Neutrophil (primary cell): ENCODE results near the gene MUSTN1.
A peak's percentile ranks its signal among the peaks of the same experiment; 100 is the strongest.

Experiments
- H3K27ac ChIP-seq: fragments of 200-600 bp; sonication (generic); 2 replicates; pipeline ENCODE4 v1.5.1; 2016; ENCODE audit warnings: mild to moderate bottlenecking, moderate library complexity
- H3K27me3 ChIP-seq: fragments of 200-600 bp; sonication (generic); 2 replicates; pipeline ENCODE4 v1.6.0; 2016; ENCODE audit warnings: mild to moderate bottlenecking
- H3K36me3 ChIP-seq: fragments of 200-600 bp; sonication (generic); 2 replicates; pipeline ENCODE4 v1.5.1; 2017
- H3K4me1 ChIP-seq, 2 experiments: fragments of 200-600 bp in 1 of 2; sonication (generic) in 1 of 2; 1 replicate in 1 of 2; 2 replicates in 1 of 2; pipeline versions ENCODE4 v1.5.1 to v1.6.1; 2013 to 2016; ENCODE audit warnings: low read depth in 1 of 2, low read length in 1 of 2, mild to moderate bottlenecking in 1 of 2, moderate library complexity in 1 of 2; ENCODE audit not compliant: control insufficient read depth in 1 of 2, insufficient read depth in 1 of 2
- H3K4me3 ChIP-seq, 2 experiments: fragments of 200-600 bp in 1 of 2; sonication (generic) in 1 of 2; 1 replicate in 1 of 2; 2 replicates in 1 of 2; pipeline ENCODE4 v1.5.1; 2013 to 2016; ENCODE audit warnings: low read depth in 1 of 2, low read length in 1 of 2, mild to moderate bottlenecking in 1 of 2, moderate library complexity in 1 of 2
- H3K9me3 ChIP-seq: fragments of 200-600 bp; sonication (generic); 2 replicates; pipeline ENCODE4 v1.5.1; 2016
- TF ChIP-seq, protein P1 (sequence below): fragments of 200-600 bp; sonication (generic); IDR thresholded peaks from 2 replicates; pipeline ENCODE4 v1.5.1; 2016; ENCODE audit warnings: antibody characterized with exemption

The MUSTN1 gene

DNA sequence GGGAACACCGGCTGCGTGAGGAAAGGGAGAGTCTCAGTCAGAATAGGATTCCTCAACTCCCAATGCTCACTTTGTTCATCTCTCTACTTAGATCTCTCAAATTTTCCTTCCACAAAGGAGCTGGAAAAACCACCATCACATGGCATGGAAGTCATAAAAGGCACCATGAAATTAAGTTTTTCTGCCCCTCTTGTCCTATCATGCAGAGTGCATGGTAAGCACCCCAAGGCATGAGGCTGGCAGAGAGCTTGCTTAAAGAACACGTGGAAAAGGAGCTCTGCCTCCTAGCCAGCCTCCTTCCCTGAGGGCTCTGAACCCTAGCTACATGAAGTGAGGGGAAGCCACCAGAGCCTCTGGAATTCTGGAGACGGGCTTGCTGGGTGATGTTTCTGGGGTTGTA lies 44.8 kb upstream of the MUSTN1 start:
- H3K27me3 ChIP-seq: no peaks in the 10 kb centered on the region
- TF ChIP-seq, protein P1, sequence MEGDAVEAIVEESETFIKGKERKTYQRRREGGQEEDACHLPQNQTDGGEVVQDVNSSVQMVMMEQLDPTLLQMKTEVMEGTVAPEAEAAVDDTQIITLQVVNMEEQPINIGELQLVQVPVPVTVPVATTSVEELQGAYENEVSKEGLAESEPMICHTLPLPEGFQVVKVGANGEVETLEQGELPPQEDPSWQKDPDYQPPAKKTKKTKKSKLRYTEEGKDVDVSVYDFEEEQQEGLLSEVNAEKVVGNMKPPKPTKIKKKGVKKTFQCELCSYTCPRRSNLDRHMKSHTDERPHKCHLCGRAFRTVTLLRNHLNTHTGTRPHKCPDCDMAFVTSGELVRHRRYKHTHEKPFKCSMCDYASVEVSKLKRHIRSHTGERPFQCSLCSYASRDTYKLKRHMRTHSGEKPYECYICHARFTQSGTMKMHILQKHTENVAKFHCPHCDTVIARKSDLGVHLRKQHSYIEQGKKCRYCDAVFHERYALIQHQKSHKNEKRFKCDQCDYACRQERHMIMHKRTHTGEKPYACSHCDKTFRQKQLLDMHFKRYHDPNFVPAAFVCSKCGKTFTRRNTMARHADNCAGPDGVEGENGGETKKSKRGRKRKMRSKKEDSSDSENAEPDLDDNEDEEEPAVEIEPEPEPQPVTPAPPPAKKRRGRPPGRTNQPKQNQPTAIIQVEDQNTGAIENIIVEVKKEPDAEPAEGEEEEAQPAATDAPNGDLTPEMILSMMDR: no peak
- H3K9me3 ChIP-seq: no peaks in the 10 kb centered on the region
- H3K27ac ChIP-seq: no peak overlapping the region
- peaks cover 18% of the 10 kb centered on the region for H3K36me3 ChIP-seq
- H3K4me1 ChIP-seq: peaks cover 9 to 29% of the 10 kb centered on the region in 2 experiments
- H3K4me3 ChIP-seq: no peak overlapping the region

DNA sequence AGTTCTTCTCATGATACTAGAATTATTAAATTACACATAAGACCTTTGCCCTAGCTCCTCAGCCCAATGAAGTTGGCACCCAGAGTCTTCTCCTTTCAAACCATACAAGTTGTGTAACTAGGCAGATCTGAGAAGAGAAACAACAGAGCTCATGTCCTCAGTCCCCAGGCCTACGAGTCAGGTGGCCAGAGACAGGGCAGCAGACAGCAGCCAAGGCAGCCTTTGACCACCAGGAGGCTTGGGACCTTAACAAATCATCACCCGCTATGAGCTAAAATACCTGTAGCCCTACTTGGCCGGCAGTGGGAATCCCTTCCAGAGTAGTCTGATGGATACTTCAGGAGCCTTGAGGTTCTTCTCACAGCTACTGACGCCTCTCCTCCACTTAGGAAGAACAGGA lies 44.3 kb upstream of the MUSTN1 start:
- Histone ChIP-seq H3K36me3 (peaks cover 18% of the 10 kb centered on the region), H3K27ac (no peak overlapping the region), H3K27me3 (no peaks in the 10 kb centered on the region), H3K4me3 (no peak overlapping the region), H3K9me3 (no peaks in the 10 kb centered on the region), H3K4me1 (peaks cover 9 to 34% of the 10 kb centered on the region in 2 experiments)
- TF ChIP-seq, protein P1: no peak

GRCh38 chr3:52877085-52877484 lies 42.3 kb upstream of the MUSTN1 start:
- Histone ChIP-seq H3K4me3 (no peak overlapping the region), H3K27me3 (no peaks in the 10 kb centered on the region), H3K36me3 (peaks cover 16% of the 10 kb centered on the region), H3K27ac (peak overlapping the region; percentile 59), H3K4me1 (peaks cover 27 to 54% of the 10 kb centered on the region in 2 experiments), H3K9me3 (no peaks in the 10 kb centered on the region)
- TF ChIP-seq, protein P1: no peak

DNA sequence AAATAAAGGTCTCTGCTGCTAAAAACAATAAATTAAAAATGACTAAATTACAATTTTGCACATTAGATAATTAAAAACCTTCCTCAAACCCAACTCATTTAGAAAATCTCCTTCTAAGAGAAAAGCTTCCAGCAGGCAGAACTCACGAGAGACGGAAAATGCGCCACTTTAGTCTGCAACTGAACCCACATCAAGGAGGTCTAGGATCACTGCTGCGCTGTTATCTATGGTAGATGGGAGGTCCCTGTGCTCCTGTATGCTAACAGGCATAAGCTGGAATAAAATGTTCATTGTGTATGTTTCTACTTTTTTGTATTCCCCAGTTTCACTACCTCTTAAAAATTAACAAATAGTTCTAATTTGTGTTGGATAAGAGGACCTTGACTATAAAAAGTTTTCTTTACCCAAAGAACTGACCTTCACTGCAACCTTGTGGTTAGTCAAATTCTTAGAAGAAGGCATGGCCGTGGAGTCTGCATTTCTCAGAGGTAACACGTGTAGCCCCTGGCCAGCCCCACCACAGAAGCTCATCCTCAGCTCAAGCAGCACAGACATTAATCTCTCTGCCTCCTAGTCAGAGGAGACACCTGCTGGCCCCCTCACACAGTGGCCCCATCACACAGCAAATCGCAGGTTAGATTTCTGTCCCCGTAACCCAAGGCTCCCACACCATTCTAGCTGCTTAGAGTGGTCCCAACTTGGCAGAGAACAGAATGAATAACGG lies 40.2 kb upstream of the MUSTN1 start:
- peaks cover 8% of the 10 kb centered on the region for H3K36me3 ChIP-seq

DNA sequence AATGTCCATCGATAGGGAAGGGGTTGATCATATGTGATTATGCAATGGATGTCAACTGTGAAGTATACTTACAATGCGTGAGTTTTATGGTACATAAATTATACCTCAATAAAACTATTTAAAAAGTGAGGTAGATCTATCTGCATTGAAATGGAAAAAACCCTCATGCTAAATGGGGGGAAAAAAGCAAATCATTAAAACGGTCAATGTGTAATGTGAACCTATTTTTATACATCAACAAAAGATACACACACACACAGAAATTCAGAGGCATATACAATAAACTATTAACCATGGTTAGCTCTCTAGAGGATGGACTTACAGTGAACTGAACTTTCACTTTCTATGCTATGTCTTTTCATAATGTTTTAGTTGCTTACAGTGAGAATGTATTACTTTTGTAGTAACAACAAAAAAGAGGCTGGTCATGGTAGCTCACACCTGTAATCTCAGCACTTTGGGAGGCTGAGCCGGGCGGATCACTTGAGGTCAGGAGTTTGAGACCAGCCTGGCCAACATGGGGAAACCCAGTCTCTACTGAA lies 39.4 kb upstream of the MUSTN1 start:
- TF ChIP-seq, protein P1: no peak
- peaks cover 56 to 83% of the 10 kb centered on the region in 2 experiments for H3K4me1 ChIP-seq
- H3K36me3 ChIP-seq: peaks cover under 1% of the 10 kb centered on the region
- H3K9me3 ChIP-seq: no peaks in the 10 kb centered on the region
- peak overlapping the region; percentile 73 for H3K27ac ChIP-seq
- no peaks in the 10 kb centered on the region for H3K27me3 ChIP-seq
- H3K4me3 ChIP-seq: no peak overlapping the region

More for the DNA sequence above, 40.2 kb upstream of the MUSTN1 start:
- no peaks in the 10 kb centered on the region for H3K27me3 ChIP-seq
- H3K4me3 ChIP-seq: no peak overlapping the region
- H3K9me3 ChIP-seq: no peaks in the 10 kb centered on the region
- H3K27ac ChIP-seq: no peak overlapping the region
- peaks cover 48 to 75% of the 10 kb centered on the region in 2 experiments for H3K4me1 ChIP-seq
- TF ChIP-seq, protein P1: no peak
